AG08396 (cell line): ENCODE data around the gene ETDC.

Source experiments
- DNase-seq: peaks from one replicate; pipeline ENCODE4 v3.0.0; 2012; ENCODE audit warnings: low spot score, mixed read lengths

ETDC gene

GRCh38 chrX:135346975-135347374 is 37.7 kb downstream of the ETDC start:
- no peak for DNase-seq

GRCh38 chrX:135347381-135348016 is 38.2 kb downstream of the ETDC start:
- DNase-seq: no peak

GRCh38 chrX:135354288-135354687 is 45.0 kb downstream of the ETDC start:
- DNase-seq: no peak
